Omental fat pad (tissue), 4 donors: Measurements from ENCODE around the gene CATSPER3. TPM values are rescaled to one million over a fixed set of nuclear protein-coding genes. Genes with fewer than 3 reads are reported as not detected.
A peak's percentile ranks its signal among the peaks of the same experiment; 100 is the strongest.

Source experiments
- ATAC-seq: fragments of 150-250 bp; one replicate; pipeline ENCODE4 v1.9.1; 2016; ENCODE audit warnings: mild to moderate bottlenecking, moderate library complexity; ENCODE audit not compliant: low FRiP score
- DNase-seq: peaks from one replicate; pipeline ENCODE4 v3.0.0-alpha.2; 2019; ENCODE audit warnings: low spot score
- CTCF ChIP-seq, 3 donors: fragments of 450-650 bp; IDR thresholded peaks; one replicate each; pipeline ENCODE4 v1.5.1; 2016 to 2017; ENCODE audit warnings: antibody characterized with exemption in 3 of 3, mild to moderate bottlenecking in 3 of 3, moderate library complexity in 2 of 3
- total RNA-seq, 4 donors: library from RNA; depleted of rRNA; stranded (reverse); fragments of >200 nt; gene quantifications; one replicate each; pipeline ENCODE4 v1.1.0, GENCODE V29; 2016

CATSPER3 gene
- total RNA-seq, 4 donors from 2014 or later: 0.46 to 0.48 TPM; not detected in 2

- TF ChIP-seq CTCF (IDR thresholded peaks at IDR 0.05): no peak
- ATAC-seq (peak; percentile 21), DNase-seq (no peak)
Observed at GRCh38 chr5:135013947-135014570, 46.4 kb downstream of the CATSPER3 start.

- TF ChIP-seq CTCF (IDR thresholded peaks at IDR 0.05): no peak
- DNase-seq (no peak), ATAC-seq (no peak)
Observed at GRCh38 chr5:135015942-135016341, 48.2 kb downstream of the CATSPER3 start.

- no peak for TF ChIP-seq CTCF (IDR thresholded peaks at IDR 0.05)
- no peak for DNase-seq
- ATAC-seq: no peak
Observed at GRCh38 chr5:135016861-135017290, 49.2 kb downstream of the CATSPER3 start.

- no peak for TF ChIP-seq CTCF (IDR thresholded peaks at IDR 0.05)
- no peak for ATAC-seq
- DNase-seq: no peak
Observed at GRCh38 chr5:135018457-135018856, 50.8 kb downstream of the CATSPER3 start.

GRCh38 chr5:135019314-135019713 lies 51.6 kb downstream of the CATSPER3 start:
- TF ChIP-seq CTCF (IDR thresholded peaks at IDR 0.05): no peak
- DNase-seq (no peak), ATAC-seq (no peak)

GRCh38 chr5:135020111-135020895 lies 52.6 kb downstream of the CATSPER3 start:
- DNase-seq (no peak), ATAC-seq (no peak)
- no peak for TF ChIP-seq CTCF (IDR thresholded peaks at IDR 0.05)
